Keratinocyte (primary cell): ENCODE results near the gene MAST2. TPM values are rescaled to one million over a fixed set of nuclear protein-coding genes. Genes with fewer than 3 reads are reported as not detected.
"Not testable (repeated sequence)": the region's sequence is repeated elsewhere in the genome, so short reads cannot be mapped to it uniquely, and the experiment has no call there.

Source experiments
- DNase-seq: peaks from one replicate; pipeline ENCODE4 v3.0.0-alpha.2; 2011; ENCODE audit warnings: low read depth, missing footprints, low spot score
- FAIRE-seq: peaks from 2 replicates; lab custom pipeline; 2011; peaks lifted over from hg19 to GRCh38; lab: Jason Lieb, UNC
- H2AFZ ChIP-seq: 2 replicates; pipeline ENCODE4 v1.6.0; 2012; ENCODE audit warnings: low read length, control low read depth, inconsistent platforms; ENCODE audit not compliant: control insufficient read depth
- H3K27ac ChIP-seq: 2 replicates; pipeline ENCODE4 v1.5.1; 2011; ENCODE audit warnings: low read length; ENCODE audit not compliant: control insufficient read depth, insufficient read depth
- H3K27me3 ChIP-seq: 3 replicates; pipeline ENCODE4 v1.6.0; 2011; ENCODE audit warnings: low read length; ENCODE audit not compliant: control insufficient read depth, insufficient read depth; ENCODE audit errors: extremely low read depth
- H3K36me3 ChIP-seq, 2 experiments: 2 replicates in 1 of 2; 3 replicates in 1 of 2; pipeline ENCODE4 v1.5.1; 2011; ENCODE audit warnings: low read length in 2 of 2, mild to moderate bottlenecking in 1 of 2; ENCODE audit not compliant: control insufficient read depth in 2 of 2, insufficient read depth in 2 of 2; ENCODE audit errors: extremely low read depth in 1 of 2
- H3K4me1 ChIP-seq: 3 replicates; pipeline ENCODE4 v1.5.1; 2011; ENCODE audit warnings: low read length; ENCODE audit not compliant: control insufficient read depth, insufficient read depth; ENCODE audit errors: extremely low read depth
- H3K4me2 ChIP-seq: 3 replicates; pipeline ENCODE4 v1.6.0; 2011; ENCODE audit warnings: low read depth, low read length; ENCODE audit not compliant: control insufficient read depth, insufficient read depth; ENCODE audit errors: extremely low read depth
- H3K4me3 ChIP-seq, 3 experiments: fragments of 200-600 bp in 1 of 3; sonication (generic) in 1 of 3; 2 replicates in 2 of 3; 3 replicates in 1 of 3; pipeline ENCODE4 v1.5.1; 2011 to 2016; ENCODE audit warnings: low read length in 3 of 3, mild to moderate bottlenecking in 3 of 3, control low read depth in 2 of 3, inconsistent platforms in 1 of 3, low read depth in 1 of 3, mixed read lengths in 1 of 3, mixed run types in 1 of 3, moderate library complexity in 1 of 3; ENCODE audit not compliant: control insufficient read depth in 2 of 3, insufficient read depth in 2 of 3; ENCODE audit errors: extremely low read depth in 1 of 3
- H3K79me2 ChIP-seq: 2 replicates; pipeline ENCODE4 v1.6.0; 2012; ENCODE audit warnings: low read length; ENCODE audit not compliant: control insufficient read depth, insufficient read depth
- H3K9ac ChIP-seq: 3 replicates; pipeline ENCODE4 v1.6.0; 2011; ENCODE audit warnings: low read length; ENCODE audit not compliant: control insufficient read depth, insufficient read depth; ENCODE audit errors: extremely low read depth
- H3K9me1 ChIP-seq: 3 replicates; pipeline ENCODE4 v1.6.0; 2011; ENCODE audit warnings: low read length; ENCODE audit not compliant: control insufficient read depth, insufficient read depth; ENCODE audit errors: extremely low read depth
- H3K9me3 ChIP-seq: 2 replicates; pipeline ENCODE4 v1.5.1; 2012; ENCODE audit warnings: low read depth, low read length; ENCODE audit not compliant: control insufficient read depth
- H4K20me1 ChIP-seq: 3 replicates; pipeline ENCODE4 v1.6.0; 2011; ENCODE audit warnings: low read length; ENCODE audit not compliant: control insufficient read depth, insufficient read depth; ENCODE audit errors: extremely low read depth
- EZH2 ChIP-seq: IDR thresholded peaks from one replicate; pipeline ENCODE4 v1.6.1; 2012; ENCODE audit warnings: inconsistent platforms, mild to moderate bottlenecking, low read length, moderate library complexity
- dilution Hi-C: fragments of 300-500 bp; cut with MboI; formaldehyde crosslinking; loops from one replicate; pipeline ENCODE4 v1.7.0; 2020; ENCODE audit warnings: low sequenced_read_pairs; ENCODE audit not compliant: extremely low pct_ligation_motif_present
- polyA plus RNA-seq, 5 experiments: library from polyadenylated mRNA; depleted of rRNA in 3 of 5; stranded (reverse) in 3 of 5; stranded (forward) in 1 of 5; unstranded in 1 of 5; fragments of >200 nt; gene quantifications; 1 replicate in 1 of 5; 2 replicates in 3 of 5; 3 replicates in 1 of 5; pipeline versions ENCODE4 v1.2.1 to v1.2.3, GENCODE V29; 2011 to 2012; ENCODE audit warnings: missing spikeins in 2 of 5, low read depth in 1 of 5, low replicate concordance in 1 of 5
- TF ChIP-seq, protein P1 (sequence below), 3 experiments: IDR thresholded peaks in 1 of 3; conservative IDR thresholded peaks in 1 of 3; optimal IDR thresholded peaks in 1 of 3; 2 replicates in 2 of 3; 3 replicates in 1 of 3; pipeline versions ENCODE3 to v1.5.1; 2011; ENCODE audit warnings: low read length in 3 of 3, mild to moderate bottlenecking in 3 of 3, moderate library complexity in 2 of 3, control low read depth in 1 of 3, inconsistent platforms in 1 of 3; ENCODE audit not compliant: insufficient read depth in 2 of 3; ENCODE audit errors: extremely low read depth in 1 of 3

Gene MAST2
- polyA plus RNA-seq, 1 donor (not counting 4 experiments of a cell fraction or from before 2014, with no cell fraction given): 12.2 TPM

DNA sequence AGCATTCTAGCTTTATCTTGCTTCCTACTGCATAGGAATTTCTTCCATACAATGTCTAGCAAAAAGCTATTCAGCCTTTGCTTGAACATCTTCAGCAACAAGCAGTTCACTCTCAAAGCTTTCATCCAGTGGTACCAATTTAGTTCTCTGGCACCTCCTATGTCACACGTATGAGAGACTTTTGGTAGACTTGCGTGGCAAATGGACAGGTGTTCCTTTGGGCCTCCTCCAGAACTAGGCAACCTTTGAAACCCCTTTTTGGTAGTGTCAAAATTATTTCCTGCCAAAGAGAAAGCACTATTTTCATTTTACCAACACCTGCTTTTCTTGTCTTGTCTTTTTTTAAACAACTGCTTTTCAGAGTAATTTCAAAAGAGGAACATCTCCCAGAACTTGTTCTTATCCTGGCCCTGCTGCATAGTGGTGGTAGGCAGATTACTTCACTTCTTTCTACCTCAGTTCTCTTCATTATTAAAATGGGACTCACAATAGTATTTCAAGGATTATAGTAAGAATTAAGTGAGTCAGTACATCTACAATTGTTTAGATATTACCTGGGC, 122.4 kb downstream of the MAST2 start:
- peaks cover 6% of the 10 kb centered on the region for H3K4me1 ChIP-seq
- no peak overlapping the region for H3K4me3 ChIP-seq
- H3K36me3 ChIP-seq: no peaks in the 10 kb centered on the region
- no peak overlapping the region for H3K4me2 ChIP-seq
- dilution Hi-C loops: no loop called here
- no peaks in the 10 kb centered on the region for H4K20me1 ChIP-seq
- H3K9me1 ChIP-seq: no peaks in the 10 kb centered on the region
- TF ChIP-seq, protein P1, sequence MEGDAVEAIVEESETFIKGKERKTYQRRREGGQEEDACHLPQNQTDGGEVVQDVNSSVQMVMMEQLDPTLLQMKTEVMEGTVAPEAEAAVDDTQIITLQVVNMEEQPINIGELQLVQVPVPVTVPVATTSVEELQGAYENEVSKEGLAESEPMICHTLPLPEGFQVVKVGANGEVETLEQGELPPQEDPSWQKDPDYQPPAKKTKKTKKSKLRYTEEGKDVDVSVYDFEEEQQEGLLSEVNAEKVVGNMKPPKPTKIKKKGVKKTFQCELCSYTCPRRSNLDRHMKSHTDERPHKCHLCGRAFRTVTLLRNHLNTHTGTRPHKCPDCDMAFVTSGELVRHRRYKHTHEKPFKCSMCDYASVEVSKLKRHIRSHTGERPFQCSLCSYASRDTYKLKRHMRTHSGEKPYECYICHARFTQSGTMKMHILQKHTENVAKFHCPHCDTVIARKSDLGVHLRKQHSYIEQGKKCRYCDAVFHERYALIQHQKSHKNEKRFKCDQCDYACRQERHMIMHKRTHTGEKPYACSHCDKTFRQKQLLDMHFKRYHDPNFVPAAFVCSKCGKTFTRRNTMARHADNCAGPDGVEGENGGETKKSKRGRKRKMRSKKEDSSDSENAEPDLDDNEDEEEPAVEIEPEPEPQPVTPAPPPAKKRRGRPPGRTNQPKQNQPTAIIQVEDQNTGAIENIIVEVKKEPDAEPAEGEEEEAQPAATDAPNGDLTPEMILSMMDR (optimal IDR thresholded peaks at IDR 0.05 in 1 of 3, IDR thresholded peaks at IDR 0.05 in 1 of 3, conservative IDR thresholded peaks at IDR 0.05 in 1 of 3; ENCODE audit: extremely low read depth in 1 of 3, insufficient read depth in 2 of 3, low read length in 3 of 3): no peak
- TF ChIP-seq EZH2: no peak
- FAIRE-seq (no peak), DNase-seq (no peak)
- H3K27me3 ChIP-seq: no peaks in the 10 kb centered on the region
- no peaks in the 10 kb centered on the region for H3K79me2 ChIP-seq
- H3K9me3 ChIP-seq: no peaks in the 10 kb centered on the region
- H2AFZ ChIP-seq: no peak overlapping the region
- no peak overlapping the region for H3K27ac ChIP-seq
- no peak overlapping the region for H3K9ac ChIP-seq

GRCh38 chr1:45926330-45926729, 122.9 kb downstream of the MAST2 start:
- Histone ChIP-seq H2AFZ (no peak overlapping the region), H3K36me3 (no peaks in the 10 kb centered on the region), H3K9me3 (no peaks in the 10 kb centered on the region), H3K27me3 (no peaks in the 10 kb centered on the region), H3K9ac (no peak overlapping the region), H3K9me1 (no peaks in the 10 kb centered on the region), H3K4me3 (no peak overlapping the region), H3K4me1 (peaks cover 6% of the 10 kb centered on the region), H4K20me1 (no peaks in the 10 kb centered on the region), H3K79me2 (no peaks in the 10 kb centered on the region), H3K4me2 (no peak overlapping the region), H3K27ac (no peak overlapping the region)
- DNase-seq: no peak
- TF ChIP-seq, protein P1 (optimal IDR thresholded peaks at IDR 0.05 in 1 of 3, IDR thresholded peaks at IDR 0.05 in 1 of 3, conservative IDR thresholded peaks at IDR 0.05 in 1 of 3; ENCODE audit: extremely low read depth in 1 of 3, insufficient read depth in 2 of 3, low read length in 3 of 3): no peak
- TF ChIP-seq EZH2: no peak
- dilution Hi-C loops: no loop called here
- no peak for FAIRE-seq

GRCh38 chr1:45927231-45927915, 124.0 kb downstream of the MAST2 start:
- FAIRE-seq, H3K9ac ChIP-seq, H3K27ac ChIP-seq, H3K4me2 ChIP-seq, H2AFZ ChIP-seq, H3K27me3 ChIP-seq, H3K9me1 ChIP-seq, dilution Hi-C loops, H3K79me2 ChIP-seq, H3K36me3 ChIP-seq, H3K4me1 ChIP-seq, DNase-seq, H3K4me3 ChIP-seq, H4K20me1 ChIP-seq, H3K9me3 ChIP-seq: not testable (repeated sequence)
